GM19372 (cell line): Measurements from ENCODE around the gene PIKFYVE.
"Not testable (repeated sequence)": the region's sequence is repeated elsewhere in the genome, so short reads cannot be mapped to it uniquely, and the experiment has no call there.

Experiments used
- ATAC-seq: cut with Tn5 transposase; IDR thresholded peaks from one replicate; pipeline ENCODE4 v1.9.1; 2021; ENCODE audit warnings: mild to moderate bottlenecking, low read depth, moderate library complexity; ENCODE audit not compliant: unreplicated experiment

PIKFYVE gene

GRCh38 chr2:208396796-208397195 is 130.7 kb downstream of the PIKFYVE start:
- not testable (repeated sequence) for ATAC-seq

- no peak for ATAC-seq
These were observed 133.1 kb downstream of the PIKFYVE start for GRCh38 chr2:208399201-208399600.

DNA sequence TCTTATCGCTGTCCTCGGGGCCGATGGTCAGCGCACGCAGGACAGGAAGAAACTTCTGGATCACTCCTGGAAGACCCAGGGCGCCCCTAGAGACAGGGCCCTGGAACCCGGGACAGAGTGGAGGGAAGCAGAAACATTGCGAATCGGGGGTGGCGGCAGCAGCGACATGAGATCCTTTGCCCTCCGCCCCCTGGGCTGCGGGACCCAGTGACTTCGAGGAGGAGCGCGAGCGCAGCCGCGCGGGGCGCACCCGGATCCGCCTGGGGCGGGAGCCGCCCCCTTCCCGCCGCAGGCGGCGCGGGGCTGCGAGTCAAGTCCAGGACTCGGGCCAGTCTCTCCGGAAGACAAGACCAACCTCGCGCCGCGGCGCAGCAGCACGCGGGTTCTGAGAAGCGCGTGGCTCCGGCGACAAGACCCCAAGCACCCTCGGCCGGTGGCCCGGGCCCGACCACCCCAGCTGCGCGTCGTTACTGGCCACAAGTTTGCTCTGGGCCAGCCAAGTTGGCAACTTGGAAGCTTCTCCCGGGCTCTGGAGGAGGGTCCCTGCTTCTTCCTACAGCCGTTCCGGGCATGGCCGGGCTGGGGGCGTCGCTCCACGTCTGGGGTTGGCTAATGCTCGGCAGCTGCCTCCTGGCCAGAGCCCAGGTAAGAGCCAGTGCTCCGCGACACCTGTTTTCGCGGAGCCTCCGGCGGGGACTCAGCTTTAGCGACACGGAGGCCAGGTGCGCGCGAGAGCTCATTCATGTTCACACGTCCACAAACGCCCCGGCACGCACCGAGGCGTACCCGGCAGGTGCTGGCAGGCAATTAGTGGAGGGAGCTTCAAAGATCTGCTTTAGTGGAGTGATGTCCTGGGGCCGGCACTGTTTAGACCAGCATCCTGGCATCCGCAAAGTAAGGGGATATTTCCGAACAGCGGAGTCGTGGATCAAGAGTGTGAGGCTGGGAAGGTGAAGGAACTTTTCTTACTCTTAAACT is 140.7 kb downstream of the PIKFYVE start, which contains the start of gene PTH2R:
Gene PTH2R, plus strand, starts transcription at position 319 of the 978 bp plus-strand sequence. Its CDS starts 252 bp downstream, at position 571.
- ATAC-seq, result no peak

DNA sequence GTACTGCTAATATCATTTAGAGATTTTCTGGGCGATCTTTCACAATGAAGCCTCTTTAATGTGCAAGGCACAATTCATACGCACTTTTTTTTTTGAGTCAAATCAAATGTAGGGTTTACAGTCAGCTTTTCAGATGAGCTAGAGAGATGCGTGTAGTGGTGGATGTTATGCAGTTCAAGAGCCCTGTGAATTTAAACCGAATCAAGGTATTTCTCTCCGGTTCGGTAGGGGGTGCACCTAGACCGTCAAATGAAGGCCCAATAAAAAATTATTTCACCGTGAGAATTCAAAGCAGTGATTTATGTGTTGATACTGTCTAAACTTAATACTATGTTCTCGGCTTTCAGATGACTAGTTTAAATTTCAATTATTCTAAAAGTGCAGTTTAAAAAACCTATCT is 141.6 kb downstream of the PIKFYVE start:
- no peak for ATAC-seq
